Measurements from ENCODE around the gene COQ8A. TPM values are rescaled to one million over a fixed set of nuclear protein-coding genes. Genes with fewer than 3 reads are reported as not detected.

The COQ8A gene
- polyA plus RNA-seq, 2 of the 4 experiments (the other 2 are of a cell fraction): 10.8 to 12.4 TPM

- H3K4me1 ChIP-seq: peaks cover 3% of the 10 kb centered on the region; the same call in 1 of the 3 replicates
- H3K4me3 ChIP-seq: no peak overlapping the region
- ATAC-seq (no peak), FAIRE-seq (no peak), DNase-seq (ENCODE audit: low read depth in 1 of 2, low spot score in 1 of 2) (no peak)
- CTCF ChIA-PET: no interaction called here
- H3K9me3 ChIP-seq: no peaks in the 10 kb centered on the region
- 90% methylated on average over 19 of the region's 20 CpGs for WGBS (ENCODE audit: missing lambda C conversion rate)
- TF ChIP-seq CBX8 (IDR thresholded peaks at IDR 0.05) (no peak), ELK1 (IDR thresholded peaks at IDR 0.05; ENCODE audit: low read depth, low read length) (no peak), HOXB13 (CRISPR knock-in tag; IDR thresholded peaks at IDR 0.05; ENCODE audit: low read depth) (no peak)
- no peak overlapping the region for H3K4me2 ChIP-seq
- no peak overlapping the region for H3K27ac ChIP-seq
- POLR2A ChIA-PET: no interaction called here
These were observed 37.7 kb downstream of the COQ8A start for GRCh38 chr1:226977643-226978431.

- FAIRE-seq (no peak), DNase-seq (ENCODE audit: low read depth in 1 of 2, low spot score in 1 of 2) (no peak), ATAC-seq (no peak)
- TF ChIP-seq E2F6 (IDR thresholded peaks at IDR 0.05; ENCODE audit: borderline replicate concordance, low read depth): no peak
- TF ChIP-seq MYC (IDR thresholded peaks at IDR 0.05; ENCODE audit: borderline replicate concordance, low read length): no peak
- TF ChIP-seq RFX5 (IDR thresholded peaks at IDR 0.05): no peak
- no peak for TF ChIP-seq JUN (IDR thresholded peaks at IDR 0.05)
- no peak for TF ChIP-seq HEYL (CRISPR knock-in tag; IDR thresholded peaks at IDR 0.05)
- TF ChIP-seq ESRRA (IDR thresholded peaks at IDR 0.05; ENCODE audit: borderline replicate concordance, low read length): no peak
- TF ChIP-seq HOXB13 (CRISPR knock-in tag; IDR thresholded peaks at IDR 0.05; ENCODE audit: low read depth): no peak
- TF ChIP-seq, protein P1, sequence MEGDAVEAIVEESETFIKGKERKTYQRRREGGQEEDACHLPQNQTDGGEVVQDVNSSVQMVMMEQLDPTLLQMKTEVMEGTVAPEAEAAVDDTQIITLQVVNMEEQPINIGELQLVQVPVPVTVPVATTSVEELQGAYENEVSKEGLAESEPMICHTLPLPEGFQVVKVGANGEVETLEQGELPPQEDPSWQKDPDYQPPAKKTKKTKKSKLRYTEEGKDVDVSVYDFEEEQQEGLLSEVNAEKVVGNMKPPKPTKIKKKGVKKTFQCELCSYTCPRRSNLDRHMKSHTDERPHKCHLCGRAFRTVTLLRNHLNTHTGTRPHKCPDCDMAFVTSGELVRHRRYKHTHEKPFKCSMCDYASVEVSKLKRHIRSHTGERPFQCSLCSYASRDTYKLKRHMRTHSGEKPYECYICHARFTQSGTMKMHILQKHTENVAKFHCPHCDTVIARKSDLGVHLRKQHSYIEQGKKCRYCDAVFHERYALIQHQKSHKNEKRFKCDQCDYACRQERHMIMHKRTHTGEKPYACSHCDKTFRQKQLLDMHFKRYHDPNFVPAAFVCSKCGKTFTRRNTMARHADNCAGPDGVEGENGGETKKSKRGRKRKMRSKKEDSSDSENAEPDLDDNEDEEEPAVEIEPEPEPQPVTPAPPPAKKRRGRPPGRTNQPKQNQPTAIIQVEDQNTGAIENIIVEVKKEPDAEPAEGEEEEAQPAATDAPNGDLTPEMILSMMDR (IDR thresholded peaks at IDR 0.05): no peak
- TF ChIP-seq MAZ (IDR thresholded peaks at IDR 0.05; ENCODE audit: borderline replicate concordance, low read depth, low read length): no peak
- TF ChIP-seq ZC3H11A (IDR thresholded peaks at IDR 0.05): no peak
- TF ChIP-seq, protein P2, sequence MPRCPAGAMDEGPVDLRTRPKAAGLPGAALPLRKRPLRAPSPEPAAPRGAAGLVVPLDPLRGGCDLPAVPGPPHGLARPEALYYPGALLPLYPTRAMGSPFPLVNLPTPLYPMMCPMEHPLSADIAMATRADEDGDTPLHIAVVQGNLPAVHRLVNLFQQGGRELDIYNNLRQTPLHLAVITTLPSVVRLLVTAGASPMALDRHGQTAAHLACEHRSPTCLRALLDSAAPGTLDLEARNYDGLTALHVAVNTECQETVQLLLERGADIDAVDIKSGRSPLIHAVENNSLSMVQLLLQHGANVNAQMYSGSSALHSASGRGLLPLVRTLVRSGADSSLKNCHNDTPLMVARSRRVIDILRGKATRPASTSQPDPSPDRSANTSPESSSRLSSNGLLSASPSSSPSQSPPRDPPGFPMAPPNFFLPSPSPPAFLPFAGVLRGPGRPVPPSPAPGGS (IDR thresholded peaks at IDR 0.05): no peak
- TF ChIP-seq USF2 (IDR thresholded peaks at IDR 0.05): no peak
- H3K4me3 ChIP-seq: no peak overlapping the region
- CTCF ChIA-PET: no interaction called here
- no peaks in the 10 kb centered on the region for H3K9me3 ChIP-seq
- H3K4me1 ChIP-seq: peaks cover 3% of the 10 kb centered on the region; the same call in 1 of the 3 replicates
- POLR2A ChIA-PET: no interaction called here
- H3K4me2 ChIP-seq: no peak overlapping the region
- H3K27ac ChIP-seq: no peak overlapping the region
- WGBS (ENCODE audit: missing lambda C conversion rate): 95% methylated on average over 10 of the region's 10 CpGs
These were observed 38.5 kb downstream of the COQ8A start for GRCh38 chr1:226978432-226979114.

DNA sequence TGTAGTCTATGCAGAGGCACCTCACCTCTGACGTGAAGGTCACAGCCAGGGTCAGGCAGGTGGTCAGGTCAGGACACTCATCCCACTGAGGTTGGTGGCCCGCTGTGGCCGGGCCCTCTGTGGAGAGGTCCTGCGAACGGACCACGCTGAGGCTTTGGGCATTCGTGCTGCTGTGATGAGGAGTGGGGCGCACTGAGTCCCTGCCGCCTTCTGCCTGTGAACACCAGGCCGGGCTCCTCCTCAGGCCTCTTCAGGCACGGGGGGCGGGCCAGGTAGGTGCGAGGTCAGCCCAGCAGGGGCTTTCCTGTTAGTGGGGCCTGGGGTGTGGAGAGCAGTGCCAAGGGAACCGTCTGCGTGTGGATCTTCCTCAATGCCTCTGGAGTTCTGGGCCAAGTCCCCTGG is 39.0 kb downstream of the COQ8A start:
- CTCF ChIA-PET: no interaction called here
- TF ChIP-seq E2F6 (IDR thresholded peaks at IDR 0.05; ENCODE audit: borderline replicate concordance, low read depth) (no peak), RFX5 (IDR thresholded peaks at IDR 0.05) (no peak), MAFK (IDR thresholded peaks at IDR 0.05; ENCODE audit: partially characterized antibody) (no peak), ZSCAN20 (CRISPR knock-in tag; IDR thresholded peaks at IDR 0.05) (no peak), CHD2 (IDR thresholded peaks at IDR 0.05; ENCODE audit: low read length, partially characterized antibody) (no peak), HOXB5 (CRISPR knock-in tag; IDR thresholded peaks at IDR 0.05) (no peak), ESRRA (IDR thresholded peaks at IDR 0.05; ENCODE audit: borderline replicate concordance, low read length) (no peak), RNF2 (IDR thresholded peaks at IDR 0.05; ENCODE audit: borderline replicate concordance, low read depth) (no peak), SMC3 (IDR thresholded peaks at IDR 0.05) (no peak), CBX8 (IDR thresholded peaks at IDR 0.05) (no peak), NR3C1 (IDR thresholded peaks at IDR 0.05) (no peak), HEYL (CRISPR knock-in tag; IDR thresholded peaks at IDR 0.05) (no peak), RARB (CRISPR knock-in tag; IDR thresholded peaks at IDR 0.05) (no peak)
- TF ChIP-seq, protein P3, sequence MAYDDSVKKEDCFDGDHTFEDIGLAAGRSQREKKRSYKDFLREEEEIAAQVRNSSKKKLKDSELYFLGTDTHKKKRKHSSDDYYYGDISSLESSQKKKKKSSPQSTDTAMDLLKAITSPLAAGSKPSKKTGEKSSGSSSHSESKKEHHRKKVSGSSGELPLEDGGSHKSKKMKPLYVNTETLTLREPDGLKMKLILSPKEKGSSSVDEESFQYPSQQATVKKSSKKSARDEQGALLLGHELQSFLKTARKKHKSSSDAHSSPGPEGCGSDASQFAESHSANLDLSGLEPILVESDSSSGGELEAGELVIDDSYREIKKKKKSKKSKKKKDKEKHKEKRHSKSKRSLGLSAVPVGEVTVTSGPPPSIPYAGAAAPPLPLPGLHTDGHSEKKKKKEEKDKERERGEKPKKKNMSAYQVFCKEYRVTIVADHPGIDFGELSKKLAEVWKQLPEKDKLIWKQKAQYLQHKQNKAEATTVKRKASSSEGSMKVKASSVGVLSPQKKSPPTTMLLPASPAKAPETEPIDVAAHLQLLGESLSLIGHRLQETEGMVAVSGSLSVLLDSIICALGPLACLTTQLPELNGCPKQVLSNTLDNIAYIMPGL (CRISPR knock-in tag; IDR thresholded peaks at IDR 0.05; ENCODE audit: borderline replicate concordance): no peak

More for the DNA sequence above, 39.0 kb downstream of the COQ8A start:
- POLR2A ChIA-PET: no interaction called here
- no peak for ATAC-seq
- Histone ChIP-seq H3K27ac (no peak overlapping the region), H3K4me2 (no peak overlapping the region), H3K4me3 (no peak overlapping the region), H3K4me1 (peaks cover 3% of the 10 kb centered on the region; the same call in 1 of the 3 replicates), H3K9me3 (no peaks in the 10 kb centered on the region)
- WGBS (ENCODE audit: missing lambda C conversion rate): 92% methylated on average over 11 of the region's 15 CpGs
- no peak for FAIRE-seq
- no peak for DNase-seq (ENCODE audit: low read depth in 1 of 2, low spot score in 1 of 2)

Measured in A549 (cell line).